ENCODE measurements around the gene SPACA7.
"Not testable (repeated sequence)": the region's sequence is repeated elsewhere in the genome, so short reads cannot be mapped to it uniquely, and the experiment has no call there.

SPACA7 gene

DNA sequence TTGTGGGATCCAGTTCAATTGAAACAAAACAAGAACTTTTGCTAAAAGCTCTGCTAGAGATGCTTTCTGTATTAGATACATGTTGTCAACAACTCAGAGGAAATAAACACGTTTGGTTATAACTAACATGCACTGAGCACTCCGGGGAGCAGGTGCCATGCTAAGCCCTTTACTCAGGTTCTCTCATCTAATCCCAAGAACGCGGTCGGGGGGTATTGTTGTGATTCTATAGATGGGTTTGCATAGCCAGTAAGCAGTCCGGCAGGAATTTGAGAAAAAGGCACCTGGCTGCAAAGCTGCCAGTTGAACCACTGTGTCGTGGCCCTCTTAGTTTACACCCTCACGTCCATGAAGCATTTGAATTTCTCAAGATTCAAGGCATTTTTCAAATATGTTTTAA lies 24.3 kb upstream of the SPACA7 start:
- no peak for DNase-seq

DNA sequence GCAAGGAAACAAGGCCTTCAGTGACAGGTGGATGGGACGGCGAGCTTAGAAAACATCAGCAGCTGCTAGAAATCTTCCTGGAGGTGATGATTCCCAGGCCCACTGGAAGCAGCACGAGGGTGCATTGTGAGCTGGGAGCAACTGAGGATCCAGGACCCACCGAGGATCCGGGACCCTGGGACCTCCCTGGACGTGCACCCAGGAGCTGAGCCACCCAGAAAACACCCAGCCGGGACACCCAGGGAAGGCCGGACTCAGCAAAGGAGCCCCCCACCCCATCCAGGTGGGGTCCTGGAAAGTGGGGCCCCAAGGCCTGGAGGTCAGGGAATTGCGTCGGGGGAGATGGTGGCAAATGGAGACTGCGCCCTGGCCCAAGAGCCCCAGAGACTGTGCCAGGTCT lies 22.3 kb upstream of the SPACA7 start:
- DNase-seq, result no peak

DNA sequence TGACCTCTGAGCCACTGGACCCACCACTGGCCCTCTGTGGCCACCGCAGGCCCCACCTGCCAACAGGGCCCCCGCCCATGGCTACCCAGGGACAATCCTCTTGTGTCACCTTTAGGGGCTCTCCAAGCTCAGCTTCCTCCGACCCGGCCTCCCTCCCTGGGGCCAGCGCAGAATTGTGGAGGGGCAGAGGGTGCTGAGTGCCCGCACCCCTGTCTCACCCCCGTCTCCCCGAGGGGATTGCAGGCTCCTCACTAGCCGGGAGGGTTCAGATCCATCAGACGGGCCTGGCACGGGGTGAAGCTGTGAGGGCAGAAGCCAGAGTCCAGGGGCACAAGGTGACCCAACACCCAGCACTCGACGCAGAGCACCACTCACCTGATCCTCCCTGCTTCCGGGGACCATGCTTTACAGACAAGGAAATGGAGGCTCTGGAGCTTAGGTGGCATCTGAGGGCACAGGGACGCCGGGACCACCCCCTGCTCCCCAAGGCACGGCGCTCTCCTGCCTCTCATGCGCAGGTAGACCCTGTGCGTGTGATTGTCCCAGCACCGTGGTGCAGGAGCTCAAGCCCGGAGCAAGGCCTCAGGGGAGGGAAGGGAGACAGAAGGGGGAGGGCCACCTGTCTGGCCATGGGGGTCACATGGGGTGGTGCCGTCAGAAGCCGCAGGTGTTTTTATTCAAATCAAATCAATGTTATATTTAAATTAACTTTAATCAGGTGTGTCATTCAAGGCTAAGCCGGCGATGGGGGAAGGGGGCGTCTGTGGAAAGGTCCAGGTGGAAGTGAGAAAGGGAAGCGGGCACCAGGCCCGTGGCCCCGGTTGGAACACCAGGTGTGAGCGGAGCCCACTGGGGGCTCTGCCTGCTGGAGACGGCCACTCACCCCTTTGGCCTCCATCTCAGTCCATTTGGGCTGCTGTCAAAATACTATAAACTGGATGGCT lies 21.6 kb upstream of the SPACA7 start:
- DNase-seq, result no peak

DNA sequence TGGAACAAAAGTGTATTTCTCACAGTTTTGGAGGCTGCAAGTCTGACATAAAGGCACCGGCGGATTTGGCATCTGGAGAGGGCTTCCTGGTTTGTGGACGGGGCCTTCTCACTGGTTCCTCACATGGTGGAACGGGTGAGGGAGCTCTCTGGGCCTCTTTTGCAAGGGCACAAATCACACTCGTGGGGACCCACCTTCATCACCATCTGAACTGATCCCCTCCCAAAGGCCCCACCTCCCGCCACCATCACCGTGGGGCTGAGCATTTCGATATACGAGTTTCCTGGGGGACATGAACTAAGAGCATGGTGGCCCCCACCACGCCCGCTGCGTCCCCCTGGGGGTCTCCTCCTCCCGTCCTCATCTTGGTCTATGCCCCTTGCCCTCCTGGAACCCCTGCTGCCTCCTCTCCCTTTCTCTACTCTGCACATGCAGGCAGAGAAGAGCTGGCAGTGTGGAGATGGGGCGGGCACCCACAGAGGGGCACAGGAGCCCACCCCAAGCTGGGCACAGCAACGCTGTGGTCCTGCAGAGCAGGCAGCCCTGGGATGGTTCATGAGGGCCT lies 20.8 kb upstream of the SPACA7 start:
- DNase-seq, result no peak

DNA sequence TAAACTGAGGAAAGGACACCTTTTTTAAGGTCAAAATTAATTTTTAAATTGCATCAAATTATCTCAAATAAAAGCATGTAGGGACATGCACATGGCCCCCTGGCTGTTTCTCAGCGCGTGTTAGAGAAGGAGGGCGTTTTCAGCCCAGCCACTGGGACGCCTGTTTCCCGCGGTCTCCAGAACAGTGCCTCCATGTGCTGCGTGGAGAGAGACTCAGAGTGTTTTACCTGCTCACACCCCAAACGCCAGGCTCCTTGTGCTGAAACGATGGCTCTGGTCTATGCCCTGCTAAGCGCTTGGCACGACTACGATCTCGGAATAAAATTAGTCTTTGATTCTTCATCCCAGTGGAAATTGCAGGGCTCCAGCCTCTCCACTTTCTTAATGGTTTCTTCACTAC lies 20.0 kb upstream of the SPACA7 start:
- DNase-seq, result no peak

DNA sequence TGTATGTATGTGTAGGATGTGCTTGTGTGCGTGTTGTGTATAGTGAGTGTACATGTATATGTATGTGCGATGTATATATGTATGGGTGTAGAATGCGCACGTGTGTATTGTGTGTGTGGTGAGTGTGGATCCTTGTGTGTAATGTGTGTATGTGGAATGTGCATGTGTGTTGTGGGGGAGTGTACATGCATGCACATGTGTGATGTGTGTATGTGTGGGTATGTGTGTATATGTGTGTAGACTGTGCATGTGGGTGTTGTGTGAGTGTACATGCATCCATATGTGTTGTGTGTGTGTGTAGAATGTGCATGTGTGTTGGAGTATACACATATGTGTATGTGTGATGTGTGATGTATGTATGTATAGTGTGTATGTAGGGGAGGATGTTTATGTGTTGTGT lies 18.0 kb upstream of the SPACA7 start:
- no peak for DNase-seq

DNA sequence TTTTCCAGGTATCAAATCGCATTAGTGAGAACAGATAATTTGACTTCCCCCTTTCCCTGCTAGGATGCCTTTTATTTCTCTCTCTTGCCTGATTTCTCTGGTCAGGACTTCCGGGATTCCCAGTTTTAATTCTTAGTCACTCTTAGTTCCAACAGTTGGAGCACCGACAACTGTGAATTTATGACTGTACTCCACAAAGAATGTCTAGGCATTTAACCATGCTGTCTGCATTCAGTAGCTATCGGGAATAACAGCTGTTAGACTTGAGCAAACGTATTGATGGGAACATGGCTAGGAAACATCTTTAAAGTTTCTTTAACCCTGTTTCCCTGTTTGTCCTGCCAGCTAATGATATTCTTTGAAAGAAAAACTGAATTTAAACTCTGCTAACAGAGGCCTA lies 14.1 kb upstream of the SPACA7 start:
- DNase-seq, result no peak

DNA sequence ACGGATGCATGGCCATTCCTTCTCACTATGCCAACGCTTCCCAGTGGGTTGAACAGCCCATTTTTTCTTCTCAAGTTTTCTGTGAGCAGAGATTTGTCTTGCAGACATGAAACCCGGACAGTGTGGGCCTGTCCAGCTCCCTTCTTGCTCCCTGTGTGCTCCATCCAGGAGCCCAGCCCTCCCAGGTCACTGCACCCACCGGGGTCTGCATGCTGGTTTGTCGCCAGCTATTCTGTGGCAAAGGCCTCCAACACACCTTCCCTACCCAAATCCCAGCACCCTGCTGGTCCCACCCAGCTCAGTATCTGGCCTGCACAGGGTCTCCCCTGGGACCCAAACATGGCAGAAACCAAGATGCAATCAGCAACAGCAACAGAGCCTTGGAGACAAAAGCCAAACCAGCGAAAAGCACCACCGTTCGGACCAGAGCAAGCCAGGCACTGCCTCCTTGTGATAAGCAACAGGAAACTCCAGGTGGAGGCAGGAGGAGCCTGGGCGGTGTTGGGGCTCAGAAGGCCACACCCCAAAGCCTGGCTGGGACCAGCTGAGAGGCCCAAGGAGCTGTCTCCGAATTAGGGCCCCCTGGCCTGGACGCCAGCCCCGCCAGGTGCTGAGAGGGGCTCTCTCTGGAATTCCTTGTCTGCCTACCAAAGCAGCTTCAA lies 12.2 kb upstream of the SPACA7 start:
- no peak for DNase-seq

DNA sequence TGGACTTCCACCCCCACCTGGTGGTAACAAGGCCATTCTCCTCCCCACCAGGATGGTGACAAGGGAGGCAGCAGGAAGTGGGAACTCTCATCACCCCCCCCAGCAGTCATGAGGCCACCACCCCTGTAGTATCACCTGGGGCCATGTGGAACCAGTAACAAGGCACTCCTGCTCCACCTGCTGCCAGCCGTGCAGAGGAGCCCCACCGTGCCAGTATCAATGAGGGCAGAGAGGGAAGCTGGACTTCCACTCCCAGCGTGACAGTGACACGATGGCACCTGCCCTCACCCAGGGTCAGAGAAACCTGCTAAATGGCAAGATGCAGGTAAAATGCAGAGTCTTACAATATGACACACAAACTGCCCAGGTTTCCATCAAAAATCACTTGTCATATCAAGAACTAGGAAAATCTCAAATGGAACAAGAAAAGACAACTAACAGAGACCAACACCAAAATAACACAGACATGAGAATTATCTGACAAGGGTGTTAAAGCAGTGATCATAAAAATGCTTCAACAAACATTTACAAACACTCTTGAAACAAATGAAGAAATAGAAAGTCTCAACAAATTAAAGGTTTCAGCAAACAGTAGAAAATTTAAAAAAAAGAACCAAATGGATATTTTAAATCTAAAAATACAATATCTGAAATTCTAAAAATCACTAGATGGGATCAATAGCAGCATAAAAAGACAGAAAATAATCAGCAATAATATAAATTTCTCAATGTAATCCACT lies 9.1 kb upstream of the SPACA7 start:
- DNase-seq, result peak; percentile 65

DNA sequence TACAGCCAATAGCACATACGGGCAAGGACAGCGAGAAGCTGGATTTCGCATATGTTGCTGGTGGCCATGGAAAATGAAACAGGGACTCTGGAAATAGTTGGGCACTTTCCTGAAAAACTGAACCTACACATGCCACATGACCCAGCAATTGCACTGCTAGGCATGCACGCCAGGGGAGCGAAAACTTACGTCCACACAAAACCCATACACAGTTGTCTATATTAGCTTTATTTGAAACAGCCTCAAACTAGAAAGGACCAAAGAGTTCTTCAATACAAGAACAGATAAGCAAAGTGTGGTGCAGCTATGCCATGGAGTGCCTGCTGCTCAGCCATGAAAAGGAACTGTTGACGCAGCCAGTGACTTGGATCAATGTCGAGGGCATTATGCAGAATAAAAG lies 7.3 kb upstream of the SPACA7 start:
- no peak for DNase-seq

DNA sequence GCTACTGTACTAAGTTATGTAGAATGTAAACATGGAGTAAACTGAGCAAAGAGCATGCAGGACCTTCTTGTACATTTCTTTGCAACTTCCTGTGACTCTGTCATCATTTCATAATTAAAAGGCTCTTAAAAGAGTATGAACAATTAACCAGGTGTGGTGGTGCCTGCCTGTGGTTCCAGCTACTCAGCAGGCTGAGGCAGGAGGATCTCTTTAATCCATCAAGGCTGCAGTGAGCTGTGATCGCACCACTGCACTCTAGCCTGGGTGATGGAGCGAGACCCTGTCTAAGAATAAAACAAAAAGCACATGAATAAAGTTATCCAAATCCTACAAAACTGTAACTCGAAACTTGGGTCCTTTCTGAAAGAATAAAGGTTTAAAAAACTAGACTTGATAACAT lies 5.8 kb upstream of the SPACA7 start:
- DNase-seq, result no peak

DNA sequence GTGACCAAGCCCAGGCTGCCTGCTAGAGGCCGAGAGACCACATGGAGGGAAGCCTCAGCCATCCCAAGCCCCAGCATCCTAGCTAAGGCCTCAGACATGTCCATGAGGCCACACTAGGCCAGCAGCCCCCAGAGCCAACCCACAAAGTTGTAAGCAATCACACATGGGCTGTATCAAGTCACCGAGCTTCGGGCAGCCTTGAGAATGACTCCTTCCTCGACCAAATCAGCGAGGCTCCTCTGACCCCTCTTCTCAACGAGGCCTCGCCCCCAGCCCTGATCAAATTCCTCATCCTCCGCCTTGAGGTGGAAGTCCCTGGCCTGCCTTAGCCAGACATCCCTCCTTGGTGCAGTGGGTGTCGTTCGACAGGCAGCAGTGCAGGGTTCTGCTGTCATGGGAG lies 1.9 kb upstream of the SPACA7 start:
- DNase-seq, result no peak

DNA sequence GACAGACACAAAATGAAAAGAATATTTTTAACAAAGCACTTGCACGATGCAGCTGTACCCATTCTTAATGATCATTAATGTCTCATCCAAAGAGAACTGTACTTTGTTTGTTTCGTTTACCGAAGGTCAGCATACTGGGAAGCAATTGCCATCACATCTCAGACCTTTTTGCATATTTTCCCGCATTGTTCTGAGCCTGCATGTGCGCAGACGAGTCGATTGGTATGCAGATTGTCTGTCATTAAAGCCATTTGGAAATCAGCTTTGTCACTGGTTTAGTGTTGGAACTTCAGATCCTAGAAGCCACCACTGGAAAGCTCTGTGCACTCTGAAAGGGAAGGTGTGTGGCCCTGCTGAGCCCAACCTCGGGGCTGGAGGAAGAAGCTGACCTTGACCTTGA lies 15.6 kb downstream of the SPACA7 start:
- no peak for DNase-seq

DNA sequence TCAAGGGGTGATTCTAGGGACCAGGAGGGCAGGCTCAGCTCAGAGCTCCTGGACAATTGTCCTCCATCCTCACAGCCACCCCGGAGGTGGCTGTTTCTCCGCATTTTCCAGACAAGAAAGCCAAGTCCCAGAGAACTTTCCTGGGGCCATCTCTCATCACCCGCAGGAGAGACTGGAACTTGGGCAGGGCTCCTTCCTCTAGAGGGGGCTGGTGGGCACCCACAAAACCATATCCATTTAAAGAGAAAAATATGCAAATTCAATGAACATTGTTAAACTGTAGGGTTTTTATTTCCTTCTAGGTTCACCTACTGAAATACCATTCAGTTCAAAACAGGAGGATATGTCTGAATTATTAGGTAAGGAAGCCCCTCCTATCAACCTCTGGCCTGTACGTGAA lies 16.6 kb downstream of the SPACA7 start:
- DNase-seq, result no peak

DNA sequence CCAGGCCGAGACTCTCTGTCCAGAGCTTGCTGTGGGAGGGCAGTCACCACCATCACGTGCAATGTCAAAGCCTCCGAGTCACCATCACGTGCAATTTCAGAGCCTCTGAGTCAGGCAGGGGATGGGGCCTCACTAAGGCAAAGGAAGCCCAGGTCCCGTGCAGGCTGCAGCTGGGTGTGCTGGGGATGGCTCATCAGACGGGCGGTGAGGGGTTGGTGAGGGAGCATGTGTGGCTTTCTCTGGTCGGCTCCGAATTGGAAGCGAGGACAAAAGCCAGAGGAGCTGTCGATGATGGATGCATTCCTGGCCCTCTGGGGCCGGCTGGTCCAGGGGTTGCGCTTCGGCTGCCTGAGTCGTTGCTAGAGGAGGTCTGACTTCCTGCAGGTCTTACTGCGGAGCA lies 18.9 kb downstream of the SPACA7 start:
- not testable (repeated sequence) for DNase-seq

DNA sequence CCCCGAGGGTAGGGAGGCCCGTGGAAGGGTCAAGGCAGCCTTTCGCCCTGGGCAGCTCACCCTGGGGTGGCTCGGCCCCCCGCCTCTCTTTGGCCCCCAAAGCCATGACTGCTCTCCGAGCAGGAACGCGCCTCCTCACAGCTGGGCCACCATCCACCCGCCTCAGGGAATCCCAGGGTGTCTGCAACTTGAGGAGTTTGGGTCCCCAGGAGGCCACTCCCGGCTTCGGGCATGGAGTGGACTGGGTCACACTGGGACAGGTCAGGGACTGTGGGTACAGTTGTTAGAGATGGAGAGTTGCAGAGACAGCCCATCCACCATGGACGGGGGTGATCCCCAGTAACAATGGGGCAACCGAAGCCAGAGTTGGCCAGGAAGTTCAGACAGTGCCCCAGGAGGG lies 19.8 kb downstream of the SPACA7 start:
- DNase-seq, result not testable (repeated sequence)

DNA sequence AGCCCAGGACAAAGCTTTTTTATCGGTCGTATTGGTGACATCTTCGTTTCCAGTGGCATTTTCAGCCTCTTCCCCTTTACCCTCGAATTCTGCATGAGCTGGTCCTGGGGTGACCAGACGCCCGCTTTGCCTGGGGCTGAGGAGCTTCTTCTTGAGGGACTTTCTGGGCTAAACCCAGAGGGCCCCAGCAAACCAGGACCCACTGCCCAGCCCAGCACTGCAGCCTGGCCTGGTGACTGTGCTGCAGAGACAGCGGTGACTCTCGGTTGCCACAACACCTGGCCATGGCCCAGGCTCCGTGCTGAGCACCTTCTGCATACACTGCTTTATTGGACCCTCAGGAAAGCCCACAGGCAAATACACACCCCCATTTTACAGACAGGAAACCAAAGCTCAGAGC lies 21.0 kb downstream of the SPACA7 start:
- no peak for DNase-seq

DNA sequence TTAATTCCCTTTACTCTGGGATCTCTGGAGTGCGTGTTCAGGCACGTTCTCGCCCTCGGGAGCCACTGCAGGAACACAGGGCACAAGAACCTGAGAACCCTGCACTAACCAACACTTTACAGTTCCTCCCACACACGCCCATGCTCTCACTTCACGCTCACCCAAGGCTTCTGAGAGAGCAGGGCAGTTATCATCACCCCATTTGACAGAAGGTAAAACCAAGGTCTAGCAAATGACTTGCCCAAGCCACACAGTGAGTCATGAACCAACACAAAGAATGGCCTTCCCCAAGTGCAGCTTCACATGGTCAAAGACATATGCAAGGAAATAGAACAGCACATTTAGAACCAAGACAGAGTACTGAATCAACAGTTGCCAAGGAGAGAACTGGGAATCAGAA lies 22.2 kb downstream of the SPACA7 start:
- not testable (repeated sequence) for DNase-seq

DNA sequence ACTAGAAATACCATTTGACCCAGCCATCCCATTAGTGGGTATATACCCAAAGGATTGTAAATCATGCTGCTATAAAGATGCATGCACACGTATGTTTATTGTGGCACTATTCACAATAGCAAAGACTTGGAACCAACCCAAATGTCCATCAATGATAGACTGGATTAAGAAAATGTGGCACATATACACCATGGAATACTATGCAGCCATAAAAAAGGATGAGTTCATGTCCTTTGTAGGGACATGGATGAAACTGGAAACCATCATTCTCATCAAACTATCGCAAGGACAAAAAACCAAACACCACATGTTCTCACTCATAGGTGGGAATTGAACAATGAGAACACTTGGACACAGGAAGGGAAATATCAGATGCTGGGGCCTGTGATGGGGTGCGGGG lies 33.7 kb downstream of the SPACA7 start:
- not testable (repeated sequence) for DNase-seq

DNA sequence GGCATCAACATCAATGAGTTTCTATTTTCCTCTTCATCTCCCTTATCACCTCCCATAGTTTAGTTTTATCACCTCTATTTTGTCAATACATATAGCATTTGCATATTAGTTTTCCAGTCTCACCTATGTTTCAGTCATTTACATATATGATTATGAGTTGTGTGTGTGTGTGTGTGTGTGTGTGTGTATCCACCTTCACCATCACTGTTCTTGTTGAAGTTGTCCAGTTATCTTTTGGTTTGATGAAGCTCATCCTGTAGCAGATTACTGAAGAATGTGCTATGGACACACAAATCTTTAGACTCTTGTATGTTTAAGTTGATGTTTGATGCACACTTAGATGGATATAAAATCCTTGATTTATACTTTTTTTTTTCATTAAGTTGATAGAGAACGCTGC lies 40.5 kb downstream of the SPACA7 start:
- DNase-seq, result no peak

DNA sequence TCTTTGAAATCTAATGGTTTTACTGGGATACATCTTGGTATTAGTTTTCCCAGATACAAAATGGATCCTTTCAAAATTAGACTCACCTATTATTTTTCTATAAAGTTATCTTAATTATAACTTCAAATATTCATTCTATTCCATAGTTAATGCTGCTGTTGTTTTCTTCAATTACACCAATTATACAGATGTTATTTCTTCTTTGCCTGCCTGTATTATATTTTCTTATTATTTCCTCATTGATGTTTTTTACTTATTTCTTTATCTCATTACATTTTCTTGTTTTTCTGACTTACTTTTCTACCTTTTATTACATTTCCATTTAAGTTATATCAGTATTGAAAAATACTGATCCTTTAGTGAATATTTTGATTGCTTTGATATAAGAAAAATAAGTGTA lies 40.9 kb downstream of the SPACA7 start:
- no peak for DNase-seq

DNA sequence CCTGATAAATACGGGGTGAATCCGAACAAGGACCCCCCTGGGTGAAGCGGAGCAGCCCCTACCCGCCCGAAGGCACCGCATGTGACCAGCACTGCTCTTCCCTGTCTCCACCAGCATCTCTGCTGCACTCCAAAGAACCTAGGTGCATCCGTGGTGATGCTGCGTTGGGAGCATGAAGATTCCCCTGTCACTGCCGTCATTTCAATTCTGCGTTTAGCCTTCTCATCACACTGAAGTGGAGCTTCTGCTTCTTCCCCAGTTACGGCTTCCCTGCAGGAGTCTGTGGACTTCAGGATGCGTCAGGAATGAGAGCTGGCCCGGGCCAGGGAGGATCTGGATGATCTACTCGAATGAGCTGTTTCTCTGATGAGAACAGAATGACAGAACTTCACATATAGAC lies 47.9 kb downstream of the SPACA7 start:
- no peak for DNase-seq

DNA sequence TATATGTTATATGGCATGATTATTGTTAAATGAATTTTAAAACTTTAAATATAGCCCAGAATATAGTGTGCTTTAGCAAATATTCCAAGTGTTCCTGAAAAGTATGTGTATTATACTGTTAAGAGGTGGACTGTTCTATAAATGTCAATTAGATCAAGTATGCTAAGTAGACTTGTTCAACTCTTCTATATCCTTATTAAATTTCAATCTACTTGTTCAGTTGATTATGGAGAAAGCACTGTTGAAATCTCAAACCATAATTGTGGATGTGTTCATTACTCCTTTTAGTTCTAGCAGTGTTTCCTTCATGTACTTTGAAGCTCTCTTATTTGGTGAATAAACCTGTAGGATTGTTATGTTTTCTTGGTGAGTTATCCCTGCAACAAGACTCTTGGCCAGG lies 52.5 kb downstream of the SPACA7 start:
- DNase-seq, result no peak

DNA sequence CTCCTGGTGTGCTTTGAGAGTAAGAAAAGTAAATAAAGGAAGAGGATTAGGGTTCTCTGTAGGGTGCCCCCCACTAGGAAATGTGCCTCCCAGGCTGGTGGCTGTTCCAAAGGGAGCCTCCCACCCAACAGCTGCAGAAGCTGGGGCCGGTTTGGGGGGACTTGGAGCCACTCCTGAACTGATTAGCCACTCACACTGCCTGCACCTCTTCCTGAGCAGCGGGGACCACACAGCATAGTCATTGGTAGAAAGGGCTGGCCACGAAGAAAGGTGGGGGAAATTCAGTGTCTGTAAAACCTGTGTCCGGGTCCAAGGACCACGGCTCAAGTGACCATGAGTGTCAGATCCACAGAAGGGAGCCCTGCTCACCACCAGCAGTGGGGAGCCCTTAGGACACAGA lies 55.6 kb downstream of the SPACA7 start:
- DNase-seq, result no peak
